ENCODE results near the gene STAC2.

- TF ChIP-seq CTCF (IDR thresholded peaks at IDR 0.05): no peak
- no peak for TF ChIP-seq TCF7L2 (IDR thresholded peaks at IDR 0.05; ENCODE audit: low read depth, low read length)
Observed at GRCh38 chr17:39218906-39219305, 6.8 kb downstream of the STAC2 start.
